Caco-2 (cell line): ENCODE data around the gene AGER. TPM values are rescaled to one million over a fixed set of nuclear protein-coding genes. Genes with fewer than 3 reads are reported as not detected.

ENCODE experiments used
- Bru-seq: library from RNA; stranded (reverse); fragments of 400-500 nt; gene quantifications from one replicate; lab custom pipeline; 2021; lab: Mats Ljungman, UMichigan
- BruChase-seq, 2 experiments: library from RNA; stranded (reverse); fragments of 400-500 nt; gene quantifications; one replicate each; lab custom pipeline; 2021; lab: Mats Ljungman, UMichigan
- BruUV-seq: library from RNA; stranded (reverse); fragments of 400-500 nt; replicated peaks from 2 replicates; lab custom pipeline; 2021; lab: Mats Ljungman, UMichigan
- CTCF ChIA-PET: fragments of 300-600 bp; sonication (Branson Sonifier 250); formaldehyde crosslinking; loops from one replicate; lab custom pipeline; 2022; ENCODE audit warnings: antibody characterized with exemption; lab: Charles Lee
- POLR2A ChIA-PET: fragments of 300-600 bp; sonication (Branson Sonifier 250); formaldehyde crosslinking; loops from one replicate; lab custom pipeline; 2022; ENCODE audit warnings: antibody characterized with exemption; lab: Charles Lee
- DNase-seq, 2 experiments: peaks; one replicate each; pipeline versions ENCODE4 v3.0.0 to v3.0.0-alpha.2; 2020 to 2022
- H3K27me3 ChIP-seq: replicated peaks from 2 replicates; pipeline ENCODE4 v1.6.0; 2011; ENCODE audit warnings: low read length; ENCODE audit not compliant: control insufficient read depth, insufficient read depth
- H3K36me3 ChIP-seq: 2 replicates; pipeline ENCODE4 v1.5.1; 2011; ENCODE audit warnings: low read length; ENCODE audit not compliant: control insufficient read depth, insufficient read depth
- H3K4me1 ChIP-seq: fragments of 250-450 bp; sonication (Bioruptor Pico); 2 replicates; pipeline ENCODE4 v1.5.1; 2020; ENCODE audit warnings: mild to moderate bottlenecking
- H3K4me3 ChIP-seq: 2 replicates; pipeline ENCODE4 v1.5.1; 2011; ENCODE audit warnings: low read depth, mild to moderate bottlenecking, control low read depth, low read length
- H3K9me3 ChIP-seq: fragments of 250-450 bp; sonication (Bioruptor Pico); 2 replicates; pipeline ENCODE4 v1.5.1; 2020; ENCODE audit warnings: mild to moderate bottlenecking, moderate library complexity
- H3K27ac Mint-ChIP-seq: one replicate; pipeline ENCODE4 v1.8.0; 2022; ENCODE audit warnings: mixed read lengths; ENCODE audit not compliant: unreplicated experiment
- H3K27me3 Mint-ChIP-seq: one replicate; pipeline ENCODE4 v1.8.0; 2022; ENCODE audit warnings: mixed read lengths; ENCODE audit not compliant: insufficient read depth, unreplicated experiment
- H3K36me3 Mint-ChIP-seq: one replicate; pipeline ENCODE4 v1.8.0; 2022; ENCODE audit warnings: mild to moderate bottlenecking, mixed read lengths; ENCODE audit not compliant: insufficient read depth, unreplicated experiment
- H3K4me1 Mint-ChIP-seq: one replicate; pipeline ENCODE4 v1.8.0; 2022; ENCODE audit warnings: low read depth, mixed read lengths; ENCODE audit not compliant: unreplicated experiment
- H3K4me3 Mint-ChIP-seq: one replicate; pipeline ENCODE4 v1.8.0; 2022; ENCODE audit warnings: mild to moderate bottlenecking, moderate library complexity, mixed read lengths; ENCODE audit not compliant: unreplicated experiment
- H3K9me3 Mint-ChIP-seq: one replicate; pipeline ENCODE4 v1.8.0; 2022; ENCODE audit warnings: mixed read lengths; ENCODE audit not compliant: unreplicated experiment
- intact Hi-C: fragments of 100-400 bp; cut with micrococcal nuclease; formaldehyde crosslinking; loops from one replicate; pipeline ENCODE4 v1.10.0; 2022; ENCODE audit not compliant: unreplicated experiment
- long read RNA-seq: library from polyadenylated mRNA; stranded (forward); transcript quantifications from one replicate; pipeline ENCODE4 v2.0.0, GENCODE V29; 2022
- total RNA-seq: library from RNA; stranded (reverse); gene quantifications from 2 replicates; pipeline ENCODE4 v1.2.3, GENCODE V29; 2022
- TF ChIP-seq, protein P1 (sequence below), 2 experiments: fragments of 200-600 bp in 1 of 2; IDR thresholded peaks; 1 replicate in 1 of 2; 2 replicates in 1 of 2; pipeline versions ENCODE4 v1.5.1 to v1.8.0; 2011 to 2022; ENCODE audit warnings: antibody characterized with exemption in 1 of 2, control low read depth in 1 of 2, inconsistent platforms in 1 of 2, low read depth in 1 of 2, low read length in 1 of 2, mild to moderate bottlenecking in 1 of 2, moderate library complexity in 1 of 2; ENCODE audit not compliant: insufficient read depth in 1 of 2, severe bottlenecking in 1 of 2, unreplicated experiment in 1 of 2

Gene AGER
- total RNA-seq (8.3 and 10.3 TPM in 2 replicates), Bru-seq, nascent RNA (percentile 57 among the genes with signal in this experiment), BruChase-seq, experiment 1, labeled RNA remaining after a 2-hour chase (percentile 63 among the genes with signal in this experiment), BruChase-seq, experiment 2, labeled RNA remaining after a 6-hour chase (percentile 55 among the genes with signal in this experiment)
- long read RNA-seq, partial matches to known transcripts = 1 of 2 reads
- long read RNA-seq, other reads (novel, unspliced or antisense) = 0 of 2 reads

DNA sequence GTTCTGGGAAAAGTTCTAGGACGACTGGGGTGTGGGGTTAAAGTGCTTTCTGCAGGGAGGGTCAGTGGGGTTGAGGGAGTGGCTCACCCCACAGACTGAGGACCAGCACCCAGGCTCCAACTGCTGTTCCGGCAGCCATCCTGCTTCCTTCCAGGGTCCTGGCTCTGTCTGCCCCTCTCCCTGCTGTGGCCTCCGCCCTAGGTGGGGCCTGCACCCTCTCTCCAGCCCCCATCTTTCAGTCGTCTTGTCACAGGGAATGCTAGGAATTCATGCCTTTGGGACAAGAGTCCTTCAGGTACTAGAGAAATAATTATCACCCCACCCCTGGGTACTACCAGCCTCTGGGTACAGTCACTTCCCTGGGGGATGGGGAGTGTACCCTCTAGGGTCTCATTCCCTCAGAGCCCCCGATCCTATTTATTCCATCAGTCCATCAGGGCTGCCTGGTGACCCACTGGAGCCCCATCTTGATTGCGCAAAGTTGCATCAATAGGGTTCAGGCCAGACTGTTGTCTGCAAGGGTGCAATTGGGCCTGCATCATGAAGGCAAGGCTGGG, at the start of gene AGER:
Gene AGER, minus strand, starts transcription at position 170 of the 557 bp plus-strand sequence. Its CDS starts 31 bp downstream, at position 139.
- ChIA-PET CTCF (no interaction called here), POLR2A (no interaction called here)
- Mint-ChIP-seq H3K27ac (peak within 1 kb of the TSS; percentile 58), H3K4me1 (peaks cover 33% of the 10 kb centered on the region), H3K4me3 (no peak within 1 kb of the TSS), H3K27me3 (no peaks in the 10 kb centered on the region), H3K36me3 (peaks cover 58% of the 10 kb centered on the region), H3K9me3 (no peaks in the 10 kb centered on the region)
- Histone ChIP-seq H3K4me1 (peaks cover 18% of the 10 kb centered on the region), H3K9me3 (no peaks in the 10 kb centered on the region), H3K27me3 (no peaks in the 10 kb centered on the region), H3K36me3 (peaks cover 3% of the 10 kb centered on the region), H3K4me3 (no peak within 1 kb of the TSS)
- BruUV-seq = no TSS peak
- DNase-seq = no peak
- intact Hi-C loops = no loop called here
- TF ChIP-seq, protein P1, sequence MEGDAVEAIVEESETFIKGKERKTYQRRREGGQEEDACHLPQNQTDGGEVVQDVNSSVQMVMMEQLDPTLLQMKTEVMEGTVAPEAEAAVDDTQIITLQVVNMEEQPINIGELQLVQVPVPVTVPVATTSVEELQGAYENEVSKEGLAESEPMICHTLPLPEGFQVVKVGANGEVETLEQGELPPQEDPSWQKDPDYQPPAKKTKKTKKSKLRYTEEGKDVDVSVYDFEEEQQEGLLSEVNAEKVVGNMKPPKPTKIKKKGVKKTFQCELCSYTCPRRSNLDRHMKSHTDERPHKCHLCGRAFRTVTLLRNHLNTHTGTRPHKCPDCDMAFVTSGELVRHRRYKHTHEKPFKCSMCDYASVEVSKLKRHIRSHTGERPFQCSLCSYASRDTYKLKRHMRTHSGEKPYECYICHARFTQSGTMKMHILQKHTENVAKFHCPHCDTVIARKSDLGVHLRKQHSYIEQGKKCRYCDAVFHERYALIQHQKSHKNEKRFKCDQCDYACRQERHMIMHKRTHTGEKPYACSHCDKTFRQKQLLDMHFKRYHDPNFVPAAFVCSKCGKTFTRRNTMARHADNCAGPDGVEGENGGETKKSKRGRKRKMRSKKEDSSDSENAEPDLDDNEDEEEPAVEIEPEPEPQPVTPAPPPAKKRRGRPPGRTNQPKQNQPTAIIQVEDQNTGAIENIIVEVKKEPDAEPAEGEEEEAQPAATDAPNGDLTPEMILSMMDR (IDR thresholded peaks at IDR 0.05; ENCODE audit: insufficient read depth in 1 of 2, low read depth in 1 of 2, low read length in 1 of 2, severe bottlenecking in 1 of 2, unreplicated experiment in 1 of 2) = no peak

DNA sequence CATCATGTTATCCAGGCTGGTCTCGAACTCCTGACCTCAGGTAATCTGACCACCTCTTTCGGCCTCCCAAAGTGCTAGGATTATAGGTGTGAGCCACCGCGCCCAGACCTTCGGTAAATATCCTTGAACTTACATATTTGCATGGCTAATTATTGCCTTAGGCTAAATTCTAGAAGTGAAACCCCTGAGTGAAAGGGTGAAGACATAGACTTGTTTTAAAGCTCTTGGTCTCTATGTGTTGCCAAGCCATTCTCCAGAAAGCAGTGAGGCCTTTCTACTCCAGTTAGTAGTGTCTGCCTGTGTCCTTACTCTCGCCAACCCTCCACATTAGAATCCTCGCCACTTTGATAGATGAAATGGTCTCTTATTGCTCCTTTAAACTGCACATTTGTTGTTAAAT, 42.4 kb upstream of the AGER start:
- Histone ChIP-seq H3K27me3 (no peaks in the 10 kb centered on the region), H3K4me1 (no peaks in the 10 kb centered on the region), H3K9me3 (no peaks in the 10 kb centered on the region), H3K36me3 (no peaks in the 10 kb centered on the region), H3K4me3 (no peak overlapping the region)
- no peak for DNase-seq
- ChIA-PET POLR2A (no interaction called here), CTCF (no interaction called here)
- H3K36me3 Mint-ChIP-seq = no peaks in the 10 kb centered on the region
- no peak overlapping the region for H3K27ac Mint-ChIP-seq
- intact Hi-C loops = no loop called here
- BruUV-seq = no TSS peak
- H3K9me3 Mint-ChIP-seq = no peaks in the 10 kb centered on the region
- H3K4me1 Mint-ChIP-seq = no peaks in the 10 kb centered on the region
- TF ChIP-seq, protein P1 (IDR thresholded peaks at IDR 0.05; ENCODE audit: insufficient read depth in 1 of 2, low read depth in 1 of 2, low read length in 1 of 2, severe bottlenecking in 1 of 2, unreplicated experiment in 1 of 2) = no peak
- no peaks in the 10 kb centered on the region for H3K27me3 Mint-ChIP-seq
- H3K4me3 Mint-ChIP-seq = no peak overlapping the region

DNA sequence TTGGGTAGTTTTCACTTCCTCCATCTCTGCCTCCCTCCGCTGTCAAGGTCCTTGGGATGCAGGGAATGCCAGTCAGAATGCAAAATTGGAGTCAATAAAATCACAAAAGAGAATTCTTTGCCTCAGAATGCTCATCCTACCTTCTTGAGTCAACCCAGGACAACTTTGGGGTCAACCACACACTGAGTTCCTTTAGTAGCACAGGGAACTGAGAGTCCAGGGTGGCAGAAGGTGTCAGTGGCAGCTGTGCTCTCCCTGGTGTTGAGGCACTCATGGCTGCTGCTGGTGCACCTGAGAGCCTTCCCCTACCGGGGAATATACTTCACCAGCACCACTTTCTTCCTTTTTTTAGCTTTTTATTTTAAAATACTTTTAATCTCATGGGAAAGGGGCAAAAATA, 40.6 kb upstream of the AGER start:
- intact Hi-C loops = no loop called here
- Mint-ChIP-seq H3K27ac (no peak overlapping the region), H3K4me1 (no peaks in the 10 kb centered on the region), H3K4me3 (no peak overlapping the region), H3K9me3 (no peaks in the 10 kb centered on the region), H3K36me3 (no peaks in the 10 kb centered on the region), H3K27me3 (no peaks in the 10 kb centered on the region)
- TF ChIP-seq, protein P1 (IDR thresholded peaks at IDR 0.05; ENCODE audit: insufficient read depth in 1 of 2, low read depth in 1 of 2, low read length in 1 of 2, severe bottlenecking in 1 of 2, unreplicated experiment in 1 of 2) = no peak
- POLR2A ChIA-PET = no interaction called here
- no peak overlapping the region for H3K4me3 ChIP-seq
- DNase-seq = no peak
- CTCF ChIA-PET = no interaction called here
- no peaks in the 10 kb centered on the region for H3K4me1 ChIP-seq
- no peaks in the 10 kb centered on the region for H3K27me3 ChIP-seq
- BruUV-seq = no TSS peak
- H3K36me3 ChIP-seq = no peaks in the 10 kb centered on the region
- H3K9me3 ChIP-seq = no peaks in the 10 kb centered on the region
